Lower lobe of right lung (tissue), 2 donors: ENCODE results near the gene ZNF138. TPM values are rescaled to one million over a fixed set of nuclear protein-coding genes. Genes with fewer than 3 reads are reported as not detected.

ENCODE experiments used
- ATAC-seq, 2 donors: fragments of 200-7000 bp; cut with Tn5 transposase; one replicate each; pipeline ENCODE4 v1.9.1; 2020 to 2022; ENCODE audit warnings: mild to moderate bottlenecking in 2 of 2, moderate library complexity in 2 of 2
- DNase-seq: peaks from one replicate; pipeline ENCODE4 v3.0.0-alpha.2; 2020
- H3K27ac ChIP-seq: fragments of 200-600 bp; one replicate; pipeline ENCODE4 v1.8.0; 2022
- H3K27me3 ChIP-seq: fragments of 200-600 bp; one replicate; pipeline ENCODE4 v1.8.0; 2022; ENCODE audit warnings: low read depth
- H3K36me3 ChIP-seq: fragments of 200-600 bp; one replicate; pipeline ENCODE4 v1.8.0; 2022; ENCODE audit warnings: mild to moderate bottlenecking
- H3K4me1 ChIP-seq: fragments of 200-600 bp; one replicate; pipeline ENCODE4 v1.8.0; 2022
- H3K4me3 ChIP-seq: fragments of 200-600 bp; one replicate; pipeline ENCODE4 v1.8.0; 2022; ENCODE audit warnings: mild to moderate bottlenecking
- H3K9me3 ChIP-seq: fragments of 200-600 bp; one replicate; pipeline ENCODE4 v1.8.0; 2022
- intact Hi-C: fragments of 100-400 bp; cut with DNase I; formaldehyde crosslinking; loops from one replicate; pipeline ENCODE4 v1.11.0; 2022
- total RNA-seq: library from RNA; stranded (reverse); fragmentation: NEBNext Ultra II Directional; extraction: Animal tissue kit (Norgen Biotek cat#: 25700); gene quantifications from one replicate; pipeline ENCODE4 v1.2.1, GENCODE V29; 2021
- TF ChIP-seq, protein P1 (sequence below): fragments of 200-600 bp; IDR thresholded peaks from one replicate; pipeline ENCODE4 v1.8.0; 2022; ENCODE audit warnings: antibody characterized with exemption, mild to moderate bottlenecking
- donor health status: DM: no; HTN: yes; CAD: no; lungs with severe emphysema.

The ZNF138 gene
- total RNA-seq, 1 donor from 2014 or later: 6.6 TPM

DNA sequence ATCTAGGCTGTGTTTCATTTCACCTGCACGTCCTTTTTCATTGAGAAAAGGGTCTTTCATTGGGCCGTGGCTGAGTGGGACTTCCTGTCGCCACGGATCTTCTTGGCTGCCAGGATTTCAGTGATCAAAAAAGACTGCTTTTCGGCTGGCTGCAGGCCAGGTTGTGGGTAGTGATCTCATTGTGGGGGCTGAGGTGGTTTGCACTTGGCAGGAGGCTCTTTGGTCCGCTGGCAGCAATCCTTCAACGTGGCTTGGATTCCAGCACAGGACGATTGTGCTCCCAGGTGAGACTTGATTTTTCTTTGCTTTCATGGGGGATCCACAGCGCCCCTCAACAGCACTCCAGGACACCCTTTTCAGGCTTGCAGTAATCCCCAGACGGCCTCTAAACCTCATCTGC, 79.9 kb downstream of the ZNF138 start:
- DNase-seq: no peak
- no peak for ATAC-seq

GRCh38 chr7:64874562-64875250, 80.5 kb downstream of the ZNF138 start:
- no peak for ATAC-seq
- Histone ChIP-seq H3K27ac (no peak overlapping the region), H3K36me3 (no peaks in the 10 kb centered on the region), H3K4me1 (peaks cover 6% of the 10 kb centered on the region), H3K4me3 (no peak overlapping the region), H3K9me3 (no peaks in the 10 kb centered on the region), H3K27me3 (peaks cover 14% of the 10 kb centered on the region)
- DNase-seq: no peak
- intact Hi-C loops: no loop called here
- TF ChIP-seq, protein P1, sequence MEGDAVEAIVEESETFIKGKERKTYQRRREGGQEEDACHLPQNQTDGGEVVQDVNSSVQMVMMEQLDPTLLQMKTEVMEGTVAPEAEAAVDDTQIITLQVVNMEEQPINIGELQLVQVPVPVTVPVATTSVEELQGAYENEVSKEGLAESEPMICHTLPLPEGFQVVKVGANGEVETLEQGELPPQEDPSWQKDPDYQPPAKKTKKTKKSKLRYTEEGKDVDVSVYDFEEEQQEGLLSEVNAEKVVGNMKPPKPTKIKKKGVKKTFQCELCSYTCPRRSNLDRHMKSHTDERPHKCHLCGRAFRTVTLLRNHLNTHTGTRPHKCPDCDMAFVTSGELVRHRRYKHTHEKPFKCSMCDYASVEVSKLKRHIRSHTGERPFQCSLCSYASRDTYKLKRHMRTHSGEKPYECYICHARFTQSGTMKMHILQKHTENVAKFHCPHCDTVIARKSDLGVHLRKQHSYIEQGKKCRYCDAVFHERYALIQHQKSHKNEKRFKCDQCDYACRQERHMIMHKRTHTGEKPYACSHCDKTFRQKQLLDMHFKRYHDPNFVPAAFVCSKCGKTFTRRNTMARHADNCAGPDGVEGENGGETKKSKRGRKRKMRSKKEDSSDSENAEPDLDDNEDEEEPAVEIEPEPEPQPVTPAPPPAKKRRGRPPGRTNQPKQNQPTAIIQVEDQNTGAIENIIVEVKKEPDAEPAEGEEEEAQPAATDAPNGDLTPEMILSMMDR: no peak

More for the DNA sequence above, 79.9 kb downstream of the ZNF138 start:
- intact Hi-C loops: no loop called here
- no peaks in the 10 kb centered on the region for H3K36me3 ChIP-seq
- no peak overlapping the region for H3K27ac ChIP-seq
- peaks cover 6% of the 10 kb centered on the region for H3K4me1 ChIP-seq
- H3K27me3 ChIP-seq: peaks cover 14% of the 10 kb centered on the region
- TF ChIP-seq, protein P1: no peak
- H3K4me3 ChIP-seq: no peak overlapping the region
- no peaks in the 10 kb centered on the region for H3K9me3 ChIP-seq

DNA sequence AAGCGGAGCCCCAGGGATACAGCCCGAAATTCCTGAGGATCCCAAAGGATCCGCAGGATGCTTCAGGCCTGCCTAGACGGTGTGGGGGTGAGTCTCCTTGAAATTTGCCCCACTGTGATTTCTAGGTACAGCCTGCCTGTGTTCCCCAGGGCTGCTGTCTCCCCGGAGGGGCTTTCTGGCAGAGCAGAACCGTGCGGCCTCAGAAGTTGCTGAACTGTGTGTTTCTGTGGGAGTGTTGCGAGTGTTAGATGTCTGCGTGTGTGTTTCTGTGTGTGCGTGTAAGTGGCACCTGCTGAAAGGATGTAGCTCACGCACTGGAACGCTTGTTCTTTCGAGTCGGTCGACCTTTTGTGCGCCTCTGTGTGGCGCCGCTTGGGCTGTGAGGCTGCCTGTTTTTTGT, 81.0 kb downstream of the ZNF138 start:
- peaks cover 14% of the 10 kb centered on the region for H3K27me3 ChIP-seq
- no peaks in the 10 kb centered on the region for H3K9me3 ChIP-seq
- intact Hi-C loops: no loop called here
- H3K27ac ChIP-seq: no peak overlapping the region
- TF ChIP-seq, protein P1: no peak
- peaks cover 6% of the 10 kb centered on the region for H3K4me1 ChIP-seq
- DNase-seq (no peak), ATAC-seq (no peak)
- H3K4me3 ChIP-seq: no peak overlapping the region
- H3K36me3 ChIP-seq: no peaks in the 10 kb centered on the region

DNA sequence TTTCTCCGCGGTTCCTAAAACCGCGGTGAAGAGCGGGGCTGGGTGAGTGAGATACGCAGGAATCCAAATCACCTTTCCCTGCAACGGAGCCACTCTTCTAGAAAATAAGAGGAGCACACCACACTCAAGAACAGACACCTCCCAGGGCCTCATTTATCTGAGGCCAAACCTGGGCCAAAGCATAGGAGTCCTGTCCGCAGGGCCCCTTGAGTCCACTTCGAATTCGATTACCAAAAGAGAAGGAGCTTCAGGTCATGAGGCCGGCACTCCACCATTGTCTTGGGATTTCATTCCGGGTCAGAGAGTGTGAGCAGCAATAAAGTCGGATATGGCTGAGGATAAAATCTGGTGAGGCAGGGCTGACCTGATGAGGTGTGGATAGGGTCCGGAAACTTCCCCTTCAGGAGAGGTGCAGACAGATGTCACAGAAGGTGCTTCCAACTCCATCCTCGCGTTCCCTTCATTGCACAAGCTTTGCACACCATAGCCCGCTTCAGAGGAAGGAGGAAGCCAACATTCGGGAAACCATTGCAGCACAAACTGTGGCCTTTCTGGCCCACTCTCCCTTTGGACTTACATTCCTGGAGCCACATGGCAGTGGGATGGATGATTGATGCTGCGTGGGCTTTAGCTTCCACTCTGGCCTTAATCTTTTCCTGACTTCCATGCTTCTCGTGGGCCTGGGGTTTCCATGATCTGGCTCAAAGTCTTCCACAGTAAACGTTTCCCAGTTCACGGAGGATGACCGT, 81.6 kb downstream of the ZNF138 start:
- Histone ChIP-seq H3K4me1 (peaks cover 6% of the 10 kb centered on the region), H3K4me3 (no peak overlapping the region), H3K27me3 (peaks cover 14% of the 10 kb centered on the region), H3K27ac (no peak overlapping the region), H3K9me3 (no peaks in the 10 kb centered on the region), H3K36me3 (no peaks in the 10 kb centered on the region)
- intact Hi-C loops: no loop called here
- DNase-seq (no peak), ATAC-seq (no peak)
- TF ChIP-seq, protein P1: no peak

GRCh38 chr7:64876792-64877713, 82.8 kb downstream of the ZNF138 start:
- intact Hi-C loops: no loop called here
- TF ChIP-seq, protein P1: no peak
- Histone ChIP-seq H3K36me3 (no peaks in the 10 kb centered on the region), H3K9me3 (no peaks in the 10 kb centered on the region), H3K4me3 (peak overlapping the region; percentile 36), H3K27ac (no peak overlapping the region), H3K4me1 (peaks cover 10% of the 10 kb centered on the region), H3K27me3 (peaks cover 18% of the 10 kb centered on the region)
- DNase-seq (peak; percentile 68), ATAC-seq (peak; percentile 53 to 74)
